ENCODE data around the gene UST.

- TF ChIP-seq CTCF (IDR thresholded peaks at IDR 0.05): no peak
- no peak for TF ChIP-seq POLR2A (IDR thresholded peaks at IDR 0.05)
These were observed 160.7 kb downstream of the UST start for GRCh38 chr6:148907573-148907972.

Data from right lobe of liver (tissue), 4 donors.